Measurements from ENCODE around the gene MID1IP1.

- TF ChIP-seq CTCF (optimal IDR thresholded peaks at IDR 0.05 in 1 of 3, IDR thresholded peaks at IDR 0.05 in 1 of 3, conservative IDR thresholded peaks at IDR 0.05 in 1 of 3; ENCODE audit: extremely low read depth in 1 of 3, insufficient read depth in 2 of 3, low read length in 3 of 3) (no peak), EZH2 (IDR thresholded peaks at IDR 0.05; ENCODE audit: low read length) (no peak)
Measured at GRCh38 chrX:38817004-38817703, 15.9 kb downstream of the MID1IP1 start.

Data from keratinocyte (primary cell).